Immature natural killer cell (primary cell): ENCODE results near the gene SYT8. TPM values are rescaled to one million over a fixed set of nuclear protein-coding genes. Genes with fewer than 3 reads are reported as not detected.

Experiments
- DNase-seq, 3 donors: peaks; one replicate each; pipeline ENCODE4 v3.0.0; 2022; ENCODE audit warnings: mixed read lengths in 1 of 3
- H3K27ac Mint-ChIP-seq, 6 donors: one replicate each; pipeline ENCODE4 v1.8.0; 2020; ENCODE audit warnings: mixed read lengths in 6 of 6, mild to moderate bottlenecking in 5 of 6, inconsistent platforms in 4 of 6, moderate library complexity in 3 of 6
- H3K27me3 Mint-ChIP-seq, 3 donors: one replicate each; pipeline ENCODE4 v1.8.0; 2020 to 2021; ENCODE audit warnings: low read depth in 3 of 3, mild to moderate bottlenecking in 3 of 3, mixed read lengths in 3 of 3, moderate library complexity in 3 of 3, inconsistent platforms in 1 of 3
- H3K36me3 Mint-ChIP-seq, 3 donors: one replicate each; pipeline ENCODE4 v1.8.0; 2020; ENCODE audit warnings: mixed read lengths in 3 of 3, inconsistent platforms in 2 of 3, mild to moderate bottlenecking in 2 of 3
- H3K4me1 Mint-ChIP-seq, 2 donors: one replicate each; pipeline ENCODE4 v1.8.0; 2020; ENCODE audit warnings: inconsistent platforms in 2 of 2, mild to moderate bottlenecking in 2 of 2, mixed read lengths in 2 of 2, moderate library complexity in 1 of 2
- H3K4me3 Mint-ChIP-seq, 5 donors: one replicate each; pipeline ENCODE4 v1.8.0; 2020; ENCODE audit warnings: mild to moderate bottlenecking in 5 of 5, mixed read lengths in 5 of 5, inconsistent platforms in 3 of 5, moderate library complexity in 3 of 5
- H3K9me3 Mint-ChIP-seq, 6 donors: one replicate each; pipeline ENCODE4 v1.8.0; 2020; ENCODE audit warnings: mild to moderate bottlenecking in 6 of 6, mixed read lengths in 6 of 6, inconsistent platforms in 4 of 6, moderate library complexity in 3 of 6
- polyA plus RNA-seq, 3 donors: library from polyadenylated mRNA; unstranded; fragments of 300-500 nt; fragmentation: Illumina TruSeq; gene quantifications; one replicate each; pipeline ENCODE4 v1.2.3, GENCODE V29; 2021

SYT8 gene
- polyA plus RNA-seq, 3 donors from 2014 or later, result not detected

DNA sequence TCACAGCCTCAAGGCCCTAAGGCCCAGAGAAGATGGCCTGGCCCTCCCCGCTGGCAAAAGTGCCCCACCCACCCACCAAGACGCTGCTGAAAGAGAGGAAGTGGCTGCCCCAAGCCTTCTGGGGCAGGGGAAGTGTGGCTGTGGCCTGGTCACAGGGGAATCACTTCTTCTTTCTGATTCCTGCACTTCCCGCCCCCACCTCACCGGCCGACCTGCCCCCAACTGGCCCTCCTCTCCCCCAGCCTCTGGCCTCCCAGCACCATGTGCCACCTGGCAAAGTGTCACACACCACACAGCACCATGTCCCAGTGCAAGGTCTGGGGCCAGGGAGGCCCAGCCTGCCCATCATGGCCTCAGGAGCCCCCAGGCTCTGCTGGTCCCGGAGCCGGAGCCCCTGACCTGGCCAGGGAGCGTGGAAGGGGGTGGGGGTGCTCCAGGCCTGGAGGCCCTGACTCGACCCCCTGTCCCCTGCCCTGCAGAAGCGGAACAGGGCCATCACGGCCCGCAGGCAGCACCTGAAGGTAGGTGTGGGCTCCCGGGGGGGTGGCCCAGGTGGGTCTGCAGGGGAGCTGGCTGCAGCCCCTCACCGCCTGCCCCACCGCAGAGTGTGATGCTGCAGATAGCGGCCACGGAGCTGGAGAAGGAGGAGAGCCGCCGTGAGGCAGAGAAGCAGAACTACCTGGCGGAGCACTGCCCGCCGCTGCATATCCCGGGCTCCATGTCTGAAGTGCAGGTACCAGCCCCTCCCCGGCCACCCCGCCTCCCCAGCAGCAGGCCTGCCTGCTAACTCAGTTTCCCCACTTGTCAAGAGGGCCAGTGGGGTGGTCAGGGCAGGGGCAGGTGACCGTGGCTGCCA lies 5.4 kb downstream of the SYT8 start:
- H3K4me3 Mint-ChIP-seq, result peak overlapping the region; percentile 18 to 75 (median 66)
- peaks cover 27 to 35% of the 10 kb centered on the region in 2 donors for H3K4me1 Mint-ChIP-seq
- no peaks in the 10 kb centered on the region for H3K9me3 Mint-ChIP-seq
- no peaks in the 10 kb centered on the region for H3K36me3 Mint-ChIP-seq
- peak; percentile 52 to 59 (median 59) for DNase-seq
- peaks cover 2 to 6% (median 4%) of the 10 kb centered on the region in 3 donors for H3K27me3 Mint-ChIP-seq
- H3K27ac Mint-ChIP-seq, result peak overlapping the region in 4 of 6 donors; percentile 60 to 87 (median 80)

DNA sequence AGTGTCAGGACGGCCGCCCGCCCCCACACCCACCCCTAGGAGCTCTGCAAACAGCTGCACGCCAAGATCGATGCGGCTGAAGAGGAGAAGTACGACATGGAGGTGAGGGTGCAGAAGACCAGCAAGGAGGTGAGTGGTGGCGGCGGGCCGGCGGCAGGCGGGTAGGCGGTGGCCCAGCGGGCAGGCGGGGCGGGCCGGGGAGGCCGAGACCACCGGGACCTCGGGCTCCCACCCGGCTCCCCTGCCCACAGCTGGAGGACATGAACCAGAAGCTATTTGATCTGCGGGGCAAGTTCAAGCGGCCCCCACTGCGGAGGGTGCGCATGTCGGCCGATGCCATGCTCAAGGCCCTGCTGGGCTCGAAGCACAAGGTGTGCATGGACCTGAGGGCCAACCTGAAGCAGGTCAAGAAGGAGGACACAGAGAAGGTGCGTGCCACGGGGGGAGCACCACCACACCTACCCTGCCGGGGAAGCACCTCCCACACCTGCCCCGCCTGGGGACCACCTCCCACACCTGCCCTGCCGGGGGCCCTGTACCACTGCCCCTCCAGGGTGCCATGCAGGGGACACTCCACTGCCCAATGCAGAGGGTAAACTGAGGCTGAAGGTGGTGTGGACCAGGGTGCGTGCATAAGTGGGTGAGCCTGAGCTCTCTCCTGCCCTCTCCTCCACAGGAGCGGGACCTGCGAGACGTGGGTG lies 6.1 kb downstream of the SYT8 start:
- no peak for DNase-seq
- Mint-ChIP-seq H3K36me3 (no peaks in the 10 kb centered on the region), H3K4me3 (no peak overlapping the region), H3K27me3 (peaks cover 2 to 6% (median 4%) of the 10 kb centered on the region in 3 donors), H3K4me1 (peaks cover 34 to 43% of the 10 kb centered on the region in 2 donors), H3K9me3 (no peaks in the 10 kb centered on the region), H3K27ac (no peak overlapping the region)

DNA sequence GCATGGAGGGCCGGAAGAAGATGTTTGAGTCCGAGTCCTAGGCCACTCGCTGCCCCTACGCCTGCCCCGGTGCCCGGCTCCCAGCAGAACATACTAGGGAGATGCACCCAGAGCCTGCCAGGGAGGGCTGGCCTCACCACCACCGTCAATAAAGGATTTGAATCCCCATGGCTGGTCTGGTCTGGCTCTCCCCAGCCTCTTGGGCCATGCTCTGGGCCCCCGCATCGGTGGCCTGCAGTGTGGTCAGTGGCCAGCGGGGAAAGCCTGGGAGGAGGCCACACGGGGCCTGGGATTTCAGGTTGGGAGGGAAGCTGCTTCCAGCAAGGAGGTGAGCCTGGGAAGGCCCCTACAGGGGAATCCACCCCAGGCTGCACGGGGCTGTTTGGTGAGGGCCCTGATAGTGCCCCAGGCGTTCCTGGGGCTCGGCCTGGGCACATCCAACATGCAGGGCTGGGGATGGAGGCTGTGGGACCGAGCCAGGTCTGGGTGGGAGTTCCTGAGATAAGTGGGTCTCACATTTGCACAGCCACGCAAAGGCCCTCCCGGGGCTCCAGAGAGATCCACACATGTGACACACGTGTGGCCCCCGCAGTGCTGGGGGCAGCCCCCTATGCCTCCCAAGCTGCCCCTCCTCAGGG lies 6.8 kb downstream of the SYT8 start:
- H3K36me3 Mint-ChIP-seq, result no peaks in the 10 kb centered on the region
- H3K27ac Mint-ChIP-seq, result no peak overlapping the region
- no peaks in the 10 kb centered on the region for H3K9me3 Mint-ChIP-seq
- DNase-seq, result no peak
- peaks cover 34 to 44% of the 10 kb centered on the region in 2 donors for H3K4me1 Mint-ChIP-seq
- H3K4me3 Mint-ChIP-seq, result no peak overlapping the region
- H3K27me3 Mint-ChIP-seq, result peaks cover 2 to 6% (median 4%) of the 10 kb centered on the region in 3 donors

DNA sequence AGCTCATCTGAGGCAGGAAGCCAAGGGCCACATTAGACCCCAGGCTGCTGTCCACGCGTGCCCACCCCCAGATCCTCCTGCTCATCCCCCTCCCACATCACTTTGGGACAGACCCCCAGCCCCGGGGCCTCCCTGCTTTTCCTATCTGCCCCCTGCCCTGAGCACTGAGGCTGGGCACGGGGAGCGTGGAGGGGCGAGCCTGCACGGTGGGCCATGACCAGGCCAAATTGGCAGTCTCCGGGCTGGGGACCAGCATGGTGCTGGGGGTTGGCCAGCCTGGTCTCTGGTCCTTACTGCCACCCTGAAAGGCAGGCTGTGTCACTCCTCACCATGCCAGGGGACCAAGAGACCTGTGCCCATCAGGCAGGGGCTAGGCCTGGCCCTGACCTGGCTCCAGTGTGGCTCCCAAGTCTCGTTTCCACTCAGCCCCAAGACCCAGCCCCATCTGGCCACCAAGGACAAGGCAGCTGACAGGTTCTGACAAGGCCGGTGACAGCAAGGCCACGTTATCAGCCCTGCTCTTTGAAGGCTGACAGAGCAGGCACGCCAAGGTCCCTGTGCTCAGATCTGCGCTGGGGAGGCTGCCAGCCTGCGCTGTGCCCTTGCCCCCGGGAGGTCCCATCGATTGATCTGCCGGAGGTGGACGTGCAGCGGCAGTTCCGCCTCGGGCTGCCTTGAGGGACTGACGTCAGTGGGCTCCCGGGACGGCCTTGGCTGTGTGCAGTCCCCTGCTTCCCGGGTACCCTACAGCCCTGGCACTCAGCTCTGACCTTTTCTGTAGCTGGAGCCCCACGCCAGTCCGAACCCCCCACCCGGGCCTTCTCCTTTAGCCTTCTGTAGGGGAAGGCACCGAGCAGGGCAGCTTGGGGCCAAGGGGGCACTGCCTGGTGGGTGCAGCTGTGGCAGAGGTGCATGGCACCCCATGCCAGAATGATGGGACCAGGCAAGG lies 7.6 kb downstream of the SYT8 start:
- no peak for DNase-seq

DNA sequence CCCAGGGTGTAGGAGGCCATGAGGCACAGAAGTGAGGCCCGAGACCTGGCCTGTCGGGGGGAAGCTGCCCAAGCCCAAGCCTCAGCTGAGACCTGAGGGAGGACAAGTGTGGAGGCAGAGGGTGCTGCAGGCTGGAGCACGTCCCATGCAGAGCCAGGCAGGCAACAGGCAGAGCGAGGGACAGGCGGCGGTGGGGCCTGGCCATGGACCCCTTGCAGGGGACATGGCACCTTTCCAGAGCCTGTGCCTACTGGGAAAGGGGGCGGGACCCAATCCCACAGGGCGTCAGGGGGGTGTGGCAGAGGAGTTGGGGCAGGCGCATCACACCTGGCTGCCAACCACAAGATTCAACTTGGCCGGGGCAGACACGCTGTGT lies 8.3 kb downstream of the SYT8 start:
- Mint-ChIP-seq H3K4me3 (peak overlapping the region in 4 of 5 donors; percentile 8 to 67 (median 62)), H3K27me3 (peaks cover 2 to 7% (median 6%) of the 10 kb centered on the region in 3 donors), H3K36me3 (no peaks in the 10 kb centered on the region), H3K9me3 (no peaks in the 10 kb centered on the region), H3K27ac (peak overlapping the region in 2 of 6 donors; percentile 83 to 95), H3K4me1 (peaks cover 34 to 49% of the 10 kb centered on the region in 2 donors)
- no peak for DNase-seq

More for the DNA sequence above, 7.6 kb downstream of the SYT8 start:
- Mint-ChIP-seq H3K27ac (no peak overlapping the region), H3K4me1 (peaks cover 34 to 47% of the 10 kb centered on the region in 2 donors), H3K4me3 (no peak overlapping the region), H3K27me3 (peaks cover 2 to 6% (median 5%) of the 10 kb centered on the region in 3 donors), H3K36me3 (no peaks in the 10 kb centered on the region), H3K9me3 (no peaks in the 10 kb centered on the region)

DNA sequence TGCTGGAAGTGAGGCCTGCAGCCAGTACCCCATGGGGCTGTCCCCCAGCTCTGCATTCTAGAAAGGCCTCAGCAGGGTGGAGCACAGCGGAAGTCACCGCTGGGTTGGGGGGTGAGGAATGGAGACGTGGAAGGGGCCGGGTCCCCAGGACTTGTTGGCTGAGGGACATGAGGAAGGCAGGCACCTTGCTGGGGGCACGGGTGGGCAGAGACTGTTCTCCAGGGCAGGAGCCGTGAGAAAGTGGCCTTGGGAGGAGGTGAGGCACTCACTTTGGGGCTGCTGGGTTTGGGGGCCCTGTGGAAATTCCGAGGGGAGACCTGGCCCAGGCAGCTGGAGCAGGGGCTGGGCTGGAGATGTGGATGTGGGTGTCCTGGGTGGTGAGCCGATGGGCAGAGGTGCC lies 9.0 kb downstream of the SYT8 start:
- Mint-ChIP-seq H3K4me3 (peak overlapping the region; percentile 48 to 67 (median 61)), H3K36me3 (no peaks in the 10 kb centered on the region), H3K27ac (peak overlapping the region in 4 of 6 donors; percentile 49 to 95 (median 90)), H3K27me3 (peaks cover 2 to 7% (median 6%) of the 10 kb centered on the region in 3 donors), H3K9me3 (no peaks in the 10 kb centered on the region), H3K4me1 (peaks cover 36 to 56% of the 10 kb centered on the region in 2 donors)
- no peak for DNase-seq

DNA sequence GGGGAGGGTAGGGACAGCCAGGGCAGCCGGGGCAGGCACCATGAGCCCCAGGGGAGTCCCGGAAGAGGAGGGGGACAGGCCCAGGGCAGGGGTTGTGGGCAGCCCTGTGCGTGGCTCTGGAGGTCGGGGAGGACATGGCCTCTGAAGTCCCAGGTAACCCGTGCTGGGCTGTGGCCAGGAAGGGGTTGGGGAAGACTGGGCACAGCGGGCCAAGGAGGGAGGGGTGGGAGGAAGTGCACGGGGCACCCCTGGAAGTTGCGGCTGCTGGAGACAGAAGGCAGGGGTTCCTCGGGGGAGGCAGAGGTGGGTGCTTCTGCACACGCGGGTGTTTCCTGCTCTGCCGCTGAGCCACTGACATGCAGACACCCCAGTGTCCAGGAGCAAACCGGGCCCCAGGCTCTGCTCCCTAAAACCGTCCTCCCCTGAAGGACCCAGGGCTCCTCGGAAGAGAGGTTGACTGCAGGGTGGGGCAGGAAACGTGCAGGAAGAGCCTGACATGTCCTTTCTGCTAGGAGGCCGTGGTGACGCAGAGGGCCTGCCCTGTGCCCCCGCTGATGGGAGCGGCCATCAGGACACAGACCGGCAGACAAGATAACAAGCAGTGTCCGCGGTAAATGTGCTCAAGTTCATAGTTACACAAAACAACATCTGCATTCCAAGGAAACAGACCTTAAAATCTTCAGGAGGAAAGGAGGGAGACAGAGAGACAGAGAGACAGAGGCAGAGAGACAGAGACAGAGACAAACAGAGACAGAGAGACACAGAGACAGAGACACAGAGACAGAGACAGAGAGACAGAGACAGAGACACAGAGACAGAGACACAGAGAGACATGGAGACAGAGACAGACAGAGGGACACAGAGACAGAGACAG lies 9.7 kb downstream of the SYT8 start:
- H3K36me3 Mint-ChIP-seq, result no peaks in the 10 kb centered on the region
- H3K4me1 Mint-ChIP-seq, result peaks cover 42 to 61% of the 10 kb centered on the region in 2 donors
- H3K27me3 Mint-ChIP-seq, result peaks cover 2 to 9% (median 7%) of the 10 kb centered on the region in 3 donors
- H3K4me3 Mint-ChIP-seq, result peak overlapping the region; percentile 59 to 75 (median 63)
- H3K9me3 Mint-ChIP-seq, result no peaks in the 10 kb centered on the region
- H3K27ac Mint-ChIP-seq, result peak overlapping the region; percentile 23 to 95 (median 89)
- DNase-seq, result peak; percentile 37 to 63 (median 46)

DNA sequence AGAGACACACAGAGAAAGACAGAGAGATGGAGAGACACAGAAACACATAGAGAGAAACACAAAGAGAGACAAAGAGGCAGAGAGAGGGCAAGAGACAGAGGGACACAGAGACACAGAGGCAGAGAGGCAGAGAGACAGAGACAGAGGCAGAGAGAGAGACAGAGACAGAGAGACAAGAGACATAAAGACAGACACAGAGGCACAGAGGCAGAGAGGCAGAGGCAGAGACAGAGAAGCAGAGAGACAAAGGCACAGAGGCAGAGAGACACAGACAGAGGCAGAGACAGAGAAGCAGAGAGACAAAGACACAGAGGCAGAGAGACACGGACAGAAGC lies 10.3 kb downstream of the SYT8 start:
- H3K4me3 Mint-ChIP-seq, result peak overlapping the region; percentile 59 to 75 (median 63)
- no peak for DNase-seq
- H3K36me3 Mint-ChIP-seq, result no peaks in the 10 kb centered on the region
- H3K9me3 Mint-ChIP-seq, result no peaks in the 10 kb centered on the region
- peaks cover 2 to 9% (median 8%) of the 10 kb centered on the region in 3 donors for H3K27me3 Mint-ChIP-seq
- peaks cover 42 to 61% of the 10 kb centered on the region in 2 donors for H3K4me1 Mint-ChIP-seq
- peak overlapping the region; percentile 53 to 95 (median 89) for H3K27ac Mint-ChIP-seq

DNA sequence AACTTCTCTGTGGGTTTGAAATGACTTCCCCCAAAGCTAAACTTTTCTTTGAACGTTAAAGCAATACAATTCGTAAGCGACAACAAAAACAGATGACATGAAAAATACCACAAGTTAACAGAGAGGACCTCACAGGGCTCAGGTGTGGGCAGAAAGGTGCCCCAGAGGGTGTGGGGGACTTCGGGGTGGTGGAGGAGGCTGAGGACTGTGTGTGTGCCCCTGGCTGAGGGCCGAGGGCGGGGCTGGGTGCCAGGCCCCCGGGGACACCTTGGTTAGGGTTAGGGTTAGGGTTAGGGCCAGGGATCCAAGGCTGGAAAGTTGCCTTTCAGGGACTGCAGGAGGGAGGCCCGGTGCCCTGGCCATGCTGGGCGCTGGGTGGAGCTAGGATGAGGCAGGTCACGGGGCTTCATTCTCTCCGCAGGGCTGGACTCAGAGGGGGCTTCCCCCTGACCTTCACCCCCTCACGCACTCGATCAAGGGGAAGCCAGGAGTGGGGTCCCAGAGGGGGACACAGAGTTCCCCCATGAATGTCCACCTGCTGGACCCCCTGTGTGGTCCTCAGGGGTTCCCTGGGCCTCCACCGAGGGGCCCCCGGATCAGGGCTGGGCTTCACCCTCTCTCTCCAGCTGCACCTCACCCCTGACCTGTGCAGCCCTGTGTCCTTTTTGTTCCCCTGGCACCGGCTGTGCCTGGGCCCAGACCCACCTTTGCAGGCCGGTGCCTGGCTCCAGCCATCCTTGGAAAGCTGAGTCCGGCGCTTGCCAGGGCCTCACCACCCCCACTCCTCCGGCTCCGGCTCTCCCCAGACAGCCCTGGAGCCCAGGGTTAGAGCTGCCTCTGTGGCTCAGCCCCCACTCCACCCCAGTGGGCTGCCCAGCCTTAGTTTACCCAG lies 11.0 kb downstream of the SYT8 start:
- no peaks in the 10 kb centered on the region for H3K9me3 Mint-ChIP-seq
- DNase-seq, result peak in 2 of 3 donors; percentile 29 to 34
- H3K36me3 Mint-ChIP-seq, result no peaks in the 10 kb centered on the region
- peaks cover 47 to 68% of the 10 kb centered on the region in 2 donors for H3K4me1 Mint-ChIP-seq
- H3K4me3 Mint-ChIP-seq, result peak overlapping the region; percentile 59 to 75 (median 63)
- H3K27ac Mint-ChIP-seq, result peak overlapping the region; percentile 53 to 95 (median 89)
- H3K27me3 Mint-ChIP-seq, result peaks cover 9 to 14% (median 9%) of the 10 kb centered on the region in 3 donors

DNA sequence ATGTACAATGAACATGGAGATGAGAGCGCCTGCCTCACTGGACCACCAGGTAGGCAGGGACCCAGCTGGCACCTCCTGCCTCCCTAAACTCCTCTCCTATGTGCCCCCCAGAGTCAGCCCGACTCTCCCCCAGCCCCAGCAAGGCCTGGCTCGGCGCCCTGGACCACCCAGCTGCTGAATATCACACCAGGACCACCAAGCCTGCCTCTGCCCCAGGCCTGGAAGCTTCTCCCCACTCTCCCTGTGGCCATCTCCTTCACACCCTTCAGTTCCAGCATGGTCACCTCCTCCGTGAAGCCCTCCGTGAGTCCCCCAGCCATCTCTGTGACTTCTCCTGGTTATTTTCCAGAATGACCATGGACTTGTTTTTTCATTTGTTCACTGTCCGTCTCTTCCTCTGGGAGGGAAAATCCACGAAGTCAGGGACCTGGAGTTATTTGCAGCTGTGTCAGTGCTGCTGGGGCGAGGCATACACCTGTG lies 11.7 kb downstream of the SYT8 start:
- H3K27ac Mint-ChIP-seq, result peak overlapping the region in 1 of 6 donors; percentile 70
- DNase-seq, result no peak
- H3K36me3 Mint-ChIP-seq, result no peaks in the 10 kb centered on the region
- peaks cover 11 to 16% (median 13%) of the 10 kb centered on the region in 3 donors for H3K27me3 Mint-ChIP-seq
- peaks cover 54 to 72% of the 10 kb centered on the region in 2 donors for H3K4me1 Mint-ChIP-seq
- H3K9me3 Mint-ChIP-seq, result no peaks in the 10 kb centered on the region
- no peak overlapping the region for H3K4me3 Mint-ChIP-seq

DNA sequence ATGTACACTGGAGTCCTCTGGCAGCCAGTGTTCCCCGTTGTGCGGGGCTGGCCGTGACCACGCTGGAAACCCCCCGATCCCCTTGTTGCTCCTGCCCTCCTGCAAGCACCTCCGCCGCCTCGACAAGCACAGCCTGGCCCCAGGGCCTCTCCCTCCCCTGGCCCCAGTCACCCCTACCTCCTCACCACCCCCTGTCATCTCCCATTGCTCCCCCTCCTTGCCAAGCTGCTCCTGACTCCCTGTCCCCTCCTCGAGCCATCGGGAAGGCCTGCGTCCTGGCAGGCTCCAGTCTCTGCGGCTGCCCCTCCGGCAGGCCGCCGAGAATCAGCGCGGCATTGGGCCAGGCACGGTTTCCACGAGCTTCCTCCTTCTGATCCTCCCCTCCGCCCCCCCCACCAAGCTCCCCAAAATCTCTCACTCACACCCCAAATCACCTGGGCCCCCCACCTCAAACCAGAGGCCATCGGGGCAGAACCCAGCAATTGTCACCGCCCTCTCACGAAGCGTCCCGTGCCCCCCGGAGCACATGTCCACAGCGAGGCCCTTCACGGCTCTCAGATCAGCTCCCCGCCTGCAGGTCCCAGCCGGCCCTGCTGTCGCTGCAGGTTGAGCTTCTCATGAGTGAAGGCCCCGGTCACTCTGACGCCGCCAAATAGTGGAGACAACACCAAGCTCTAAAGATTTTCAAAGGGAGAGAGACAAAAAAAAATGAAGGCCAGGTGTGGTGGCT lies 12.4 kb downstream of the SYT8 start:
- DNase-seq, result no peak
- H3K4me1 Mint-ChIP-seq, result peaks cover 61 to 78% of the 10 kb centered on the region in 2 donors
- no peaks in the 10 kb centered on the region for H3K9me3 Mint-ChIP-seq
- H3K36me3 Mint-ChIP-seq, result no peaks in the 10 kb centered on the region
- peak overlapping the region in 1 of 5 donors; percentile 46 for H3K4me3 Mint-ChIP-seq
- H3K27me3 Mint-ChIP-seq, result peaks cover 11 to 16% (median 15%) of the 10 kb centered on the region in 3 donors
- peak overlapping the region in 2 of 6 donors; percentile 36 to 40 for H3K27ac Mint-ChIP-seq
